Measurements from ENCODE around the gene FAM13C. TPM values are rescaled to one million over a fixed set of nuclear protein-coding genes. Genes with fewer than 3 reads are reported as not detected.

Gene FAM13C
- total RNA-seq, 1 donor from 2014 or later = 10.7 TPM

DNA sequence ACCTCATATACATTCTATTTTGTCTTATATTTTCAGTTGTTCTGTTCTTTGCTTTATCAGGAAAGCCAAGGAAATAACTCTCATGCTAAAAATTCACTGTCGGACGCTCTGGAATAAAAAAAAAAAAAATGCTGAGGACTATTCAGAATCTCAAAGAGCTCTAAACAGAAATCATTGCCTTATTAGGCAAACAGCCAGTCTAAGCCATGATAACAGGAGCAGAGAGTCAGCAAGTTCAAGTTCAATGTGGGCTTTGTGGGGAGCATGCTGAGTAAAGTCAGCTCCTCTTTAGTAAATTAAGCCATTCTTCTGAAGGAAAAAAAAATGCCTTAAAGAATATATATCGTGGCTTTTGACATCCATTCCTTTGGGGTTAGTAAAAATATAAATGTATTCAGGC is 13.6 kb upstream of the FAM13C start:
- Histone ChIP-seq H3K36me3 (no peaks in the 10 kb centered on the region), H3K9me3 (no peaks in the 10 kb centered on the region), H3K27me3 (no peaks in the 10 kb centered on the region), H3K4me1 (peaks cover 0 to 8% of the 10 kb centered on the region in 2 donors), H3K27ac (no peak overlapping the region), H3K4me3 (no peak overlapping the region)
- intact Hi-C loops (cut with DNase I) = no loop called here
- DNase-seq (ENCODE audit: low spot score in 2 of 2) = no peak
- TF ChIP-seq, protein P1, sequence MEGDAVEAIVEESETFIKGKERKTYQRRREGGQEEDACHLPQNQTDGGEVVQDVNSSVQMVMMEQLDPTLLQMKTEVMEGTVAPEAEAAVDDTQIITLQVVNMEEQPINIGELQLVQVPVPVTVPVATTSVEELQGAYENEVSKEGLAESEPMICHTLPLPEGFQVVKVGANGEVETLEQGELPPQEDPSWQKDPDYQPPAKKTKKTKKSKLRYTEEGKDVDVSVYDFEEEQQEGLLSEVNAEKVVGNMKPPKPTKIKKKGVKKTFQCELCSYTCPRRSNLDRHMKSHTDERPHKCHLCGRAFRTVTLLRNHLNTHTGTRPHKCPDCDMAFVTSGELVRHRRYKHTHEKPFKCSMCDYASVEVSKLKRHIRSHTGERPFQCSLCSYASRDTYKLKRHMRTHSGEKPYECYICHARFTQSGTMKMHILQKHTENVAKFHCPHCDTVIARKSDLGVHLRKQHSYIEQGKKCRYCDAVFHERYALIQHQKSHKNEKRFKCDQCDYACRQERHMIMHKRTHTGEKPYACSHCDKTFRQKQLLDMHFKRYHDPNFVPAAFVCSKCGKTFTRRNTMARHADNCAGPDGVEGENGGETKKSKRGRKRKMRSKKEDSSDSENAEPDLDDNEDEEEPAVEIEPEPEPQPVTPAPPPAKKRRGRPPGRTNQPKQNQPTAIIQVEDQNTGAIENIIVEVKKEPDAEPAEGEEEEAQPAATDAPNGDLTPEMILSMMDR (IDR thresholded peaks at IDR 0.05) = no peak

DNA sequence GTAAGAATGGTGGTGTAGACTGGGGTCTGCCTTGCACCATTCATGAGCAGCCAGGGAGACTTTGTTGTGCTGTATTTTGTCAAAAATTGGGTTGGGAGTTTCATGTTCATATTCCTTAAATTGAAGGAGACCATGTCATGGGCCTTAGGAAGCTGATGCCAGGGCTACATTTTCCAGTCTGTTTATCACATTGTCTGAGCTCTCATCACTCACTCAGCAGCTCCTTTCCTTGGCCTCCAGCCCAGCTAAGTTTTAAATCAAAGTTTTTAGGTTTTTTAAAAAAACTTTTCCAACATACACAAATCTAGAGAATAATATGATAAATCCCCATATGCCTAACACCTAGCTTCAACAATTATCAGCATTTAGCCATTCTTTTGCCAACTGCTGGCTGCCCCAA is 12.6 kb upstream of the FAM13C start:
- H3K36me3 ChIP-seq = no peaks in the 10 kb centered on the region
- TF ChIP-seq, protein P1 (IDR thresholded peaks at IDR 0.05) = no peak
- peaks cover 0 to 8% of the 10 kb centered on the region in 2 donors for H3K4me1 ChIP-seq
- DNase-seq (ENCODE audit: low spot score in 2 of 2) = no peak
- H3K27ac ChIP-seq = no peak overlapping the region
- H3K27me3 ChIP-seq = no peaks in the 10 kb centered on the region
- H3K4me3 ChIP-seq = no peak overlapping the region
- intact Hi-C loops (cut with DNase I) = no loop called here
- H3K9me3 ChIP-seq = no peaks in the 10 kb centered on the region

DNA sequence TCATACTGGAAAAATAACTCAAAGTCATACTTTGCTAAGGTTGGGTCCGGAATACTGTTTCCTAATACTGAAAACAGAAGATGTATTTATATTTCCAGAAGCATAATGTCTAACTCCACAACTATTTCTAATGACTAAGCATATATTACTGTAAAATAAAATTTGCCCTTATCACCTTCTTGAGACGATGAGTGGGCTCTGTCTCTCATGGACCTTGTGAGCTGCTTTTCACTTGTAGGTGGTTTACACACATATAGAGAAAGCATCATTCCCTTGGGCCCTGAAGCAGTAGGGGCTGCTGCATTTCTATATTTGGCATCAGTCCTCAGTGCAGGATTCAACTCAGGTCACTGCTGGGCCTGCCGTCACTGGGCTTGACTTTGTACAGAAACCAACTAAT is 10.7 kb upstream of the FAM13C start:
- DNase-seq (ENCODE audit: low spot score in 2 of 2) = no peak
- no peaks in the 10 kb centered on the region for H3K36me3 ChIP-seq
- intact Hi-C loops (cut with DNase I) = no loop called here
- peaks cover 0 to 8% of the 10 kb centered on the region in 2 donors for H3K4me1 ChIP-seq
- TF ChIP-seq, protein P1 (IDR thresholded peaks at IDR 0.05) = no peak
- H3K4me3 ChIP-seq = no peak overlapping the region
- H3K27me3 ChIP-seq = no peaks in the 10 kb centered on the region
- no peaks in the 10 kb centered on the region for H3K9me3 ChIP-seq
- H3K27ac ChIP-seq = peak overlapping the region; percentile 4 to 28

DNA sequence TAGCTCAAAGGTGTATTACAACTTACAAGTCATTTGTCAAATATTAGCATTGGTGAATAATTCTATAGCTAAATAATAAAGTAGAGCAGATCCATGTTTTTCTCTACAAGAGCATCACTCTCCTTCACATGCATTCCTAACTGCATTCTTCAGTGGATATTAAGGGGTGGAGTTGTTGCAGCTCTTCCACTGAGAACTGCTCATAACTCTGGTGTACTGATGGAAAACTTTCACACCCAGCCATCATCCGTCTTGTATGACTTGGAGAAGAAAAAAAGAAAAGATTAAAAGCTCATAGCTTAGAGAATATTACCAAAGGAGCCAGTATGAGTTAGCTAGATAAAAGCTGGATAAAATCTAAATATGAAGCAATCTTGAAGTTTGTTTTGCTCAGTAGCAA is 10.2 kb upstream of the FAM13C start:
- H3K27me3 ChIP-seq = no peaks in the 10 kb centered on the region
- TF ChIP-seq, protein P1 (IDR thresholded peaks at IDR 0.05) = no peak
- peak overlapping the region; percentile 4 to 28 for H3K27ac ChIP-seq
- no peaks in the 10 kb centered on the region for H3K36me3 ChIP-seq
- no peak for DNase-seq (ENCODE audit: low spot score in 2 of 2)
- H3K9me3 ChIP-seq = no peaks in the 10 kb centered on the region
- no peak overlapping the region for H3K4me3 ChIP-seq
- intact Hi-C loops (cut with DNase I) = no loop called here
- peaks cover 0 to 8% of the 10 kb centered on the region in 2 donors for H3K4me1 ChIP-seq

DNA sequence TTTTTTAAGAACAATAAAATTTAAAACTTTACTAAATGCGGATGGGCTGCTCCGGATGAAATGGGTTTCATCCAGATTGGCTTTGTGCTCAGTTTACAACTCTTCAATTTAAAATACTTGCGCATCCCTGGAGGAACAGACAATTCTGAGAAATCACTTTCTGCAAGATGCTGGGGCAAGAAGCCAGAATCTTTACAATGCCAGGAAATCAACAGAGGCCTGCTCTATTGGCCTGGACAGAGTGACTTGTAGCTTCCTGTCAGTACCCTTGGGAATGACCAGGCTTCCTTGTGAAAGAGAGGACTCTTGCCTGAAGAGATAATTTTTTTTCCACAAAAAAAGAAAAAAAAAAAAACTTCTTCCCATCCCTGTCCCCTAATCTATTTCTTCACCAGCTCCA is 3.9 kb upstream of the FAM13C start:
- DNase-seq (ENCODE audit: low spot score in 2 of 2) = no peak
- no peaks in the 10 kb centered on the region for H3K27me3 ChIP-seq
- H3K4me3 ChIP-seq = no peak overlapping the region
- no peaks in the 10 kb centered on the region for H3K9me3 ChIP-seq
- H3K4me1 ChIP-seq = no peaks in the 10 kb centered on the region
- TF ChIP-seq, protein P1 (IDR thresholded peaks at IDR 0.05) = no peak
- H3K36me3 ChIP-seq = no peaks in the 10 kb centered on the region
- H3K27ac ChIP-seq = no peak overlapping the region
- intact Hi-C loops (cut with DNase I) = no loop called here

DNA sequence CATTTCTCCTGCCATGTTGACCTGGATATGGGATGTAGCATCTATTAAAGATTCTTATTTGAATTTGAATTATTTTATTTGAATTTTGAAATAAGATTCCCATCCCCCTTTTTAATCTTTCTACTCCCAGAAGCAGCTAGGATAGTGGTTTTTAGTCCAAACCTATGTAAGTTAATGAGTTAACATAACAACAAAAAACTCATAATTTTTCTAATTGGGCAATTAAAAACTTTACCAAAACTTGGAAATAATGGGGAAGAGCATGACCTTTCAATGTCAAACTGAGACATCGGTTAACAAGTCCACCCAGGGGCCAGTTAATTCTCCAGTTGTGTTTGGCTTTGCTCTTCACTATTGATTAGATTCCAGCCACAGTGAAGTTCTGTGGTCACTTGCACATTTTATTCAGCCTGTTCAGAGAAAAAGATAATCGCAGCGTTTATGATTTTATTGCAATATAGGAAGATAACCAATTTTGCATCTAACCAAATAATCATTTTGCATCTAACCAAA is 1.2 kb upstream of the FAM13C start:
- peak overlapping the region in 1 of 2 donors; percentile 71 for H3K27ac ChIP-seq
- H3K36me3 ChIP-seq = no peaks in the 10 kb centered on the region
- H3K4me1 ChIP-seq = peaks cover 0 to 3% of the 10 kb centered on the region in 2 donors
- intact Hi-C loops (cut with DNase I) = no loop called here
- no peaks in the 10 kb centered on the region for H3K9me3 ChIP-seq
- TF ChIP-seq, protein P1 (IDR thresholded peaks at IDR 0.05) = no peak
- H3K4me3 ChIP-seq = peak overlapping the region in 1 of 2 donors; percentile 72
- DNase-seq (ENCODE audit: low spot score in 2 of 2) = no peak
- H3K27me3 ChIP-seq = no peaks in the 10 kb centered on the region

Data from ascending aorta (tissue), 2 donors.